Mesothelial cell of epicardium (in vitro differentiated cells): ENCODE data around the gene ZSWIM3. TPM values are rescaled to one million over a fixed set of nuclear protein-coding genes. Genes with fewer than 3 reads are reported as not detected.
A peak's percentile ranks its signal among the peaks of the same experiment; 100 is the strongest.

Experiments used
- DNase-seq, 2 experiments: peaks; one replicate each; pipeline ENCODE4 v3.0.0; 2021; ENCODE audit warnings: low spot score in 2 of 2; ENCODE audit not compliant: unreplicated experiment in 2 of 2
- H3K27ac Mint-ChIP-seq: 2 replicates; pipeline ENCODE4 v1.8.0; 2021; ENCODE audit warnings: mixed read lengths
- H3K27me3 Mint-ChIP-seq: 2 replicates; pipeline ENCODE4 v1.8.0; 2021; ENCODE audit warnings: low read depth, mixed read lengths
- H3K36me3 Mint-ChIP-seq: 2 replicates; pipeline ENCODE4 v1.8.0; 2021; ENCODE audit warnings: mixed read lengths
- H3K4me1 Mint-ChIP-seq: 2 replicates; pipeline ENCODE4 v1.8.0; 2021; ENCODE audit warnings: mixed read lengths
- H3K4me3 Mint-ChIP-seq: 2 replicates; pipeline ENCODE4 v1.8.0; 2021; ENCODE audit warnings: mild to moderate bottlenecking, moderate library complexity, mixed read lengths
- H3K9me3 Mint-ChIP-seq: 2 replicates; pipeline ENCODE4 v1.8.0; 2021; ENCODE audit warnings: mixed read lengths
- CTCF ChIP-seq: fragments of 200-600 bp; sonication (generic); IDR thresholded peaks from one replicate; pipeline ENCODE4 v1.5.0; 2021; ENCODE audit warnings: antibody characterized with exemption; ENCODE audit not compliant: unreplicated experiment
- total RNA-seq: library from RNA; stranded (reverse); gene quantifications from 3 replicates; pipeline ENCODE4 v1.2.1, GENCODE V29; 2021

ZSWIM3 gene
- total RNA-seq, 1 donor from 2014 or later, result 4.6 TPM

GRCh38 chr20:45821947-45822346, 35.5 kb upstream of the ZSWIM3 start:
- TF ChIP-seq CTCF, result no peak
- H3K9me3 Mint-ChIP-seq, result no peaks in the 10 kb centered on the region
- DNase-seq, result no peak
- H3K27me3 Mint-ChIP-seq, result peaks cover 27% of the 10 kb centered on the region
- no peaks in the 10 kb centered on the region for H3K36me3 Mint-ChIP-seq
- H3K27ac Mint-ChIP-seq, result no peak overlapping the region
- peaks cover 14% of the 10 kb centered on the region for H3K4me1 Mint-ChIP-seq
- H3K4me3 Mint-ChIP-seq, result no peak overlapping the region

- DNase-seq, result peak in 1 of 2 experiments; percentile 48
- no peaks in the 10 kb centered on the region for H3K36me3 Mint-ChIP-seq
- TF ChIP-seq CTCF, result no peak
- peaks cover 10% of the 10 kb centered on the region for H3K4me1 Mint-ChIP-seq
- no peak overlapping the region for H3K4me3 Mint-ChIP-seq
- no peak overlapping the region for H3K27ac Mint-ChIP-seq
- H3K27me3 Mint-ChIP-seq, result peaks cover 27% of the 10 kb centered on the region
- H3K9me3 Mint-ChIP-seq, result no peaks in the 10 kb centered on the region
These were observed 34.6 kb upstream of the ZSWIM3 start for GRCh38 chr20:45822857-45823256.

GRCh38 chr20:45823949-45824835, 33.2 kb upstream of the ZSWIM3 start:
- H3K9me3 Mint-ChIP-seq, result no peaks in the 10 kb centered on the region
- no peak for DNase-seq
- TF ChIP-seq CTCF, result no peak
- peaks cover 27% of the 10 kb centered on the region for H3K27me3 Mint-ChIP-seq
- H3K36me3 Mint-ChIP-seq, result no peaks in the 10 kb centered on the region
- peaks cover 14% of the 10 kb centered on the region for H3K4me1 Mint-ChIP-seq
- no peak overlapping the region for H3K27ac Mint-ChIP-seq
- H3K4me3 Mint-ChIP-seq, result peak overlapping the region; percentile 51

- peaks cover 27% of the 10 kb centered on the region for H3K27me3 Mint-ChIP-seq
- TF ChIP-seq CTCF, result no peak
- no peaks in the 10 kb centered on the region for H3K9me3 Mint-ChIP-seq
- peaks cover 15% of the 10 kb centered on the region for H3K4me1 Mint-ChIP-seq
- H3K36me3 Mint-ChIP-seq, result no peaks in the 10 kb centered on the region
- no peak overlapping the region for H3K4me3 Mint-ChIP-seq
- H3K27ac Mint-ChIP-seq, result no peak overlapping the region
- DNase-seq, result no peak
These were observed 30.9 kb upstream of the ZSWIM3 start for GRCh38 chr20:45826381-45827019.

- Mint-ChIP-seq H3K27me3 (peaks cover 24% of the 10 kb centered on the region), H3K4me1 (peaks cover 15% of the 10 kb centered on the region), H3K4me3 (no peak within 1 kb of the TSS), H3K27ac (no peak within 1 kb of the TSS), H3K9me3 (no peaks in the 10 kb centered on the region), H3K36me3 (no peaks in the 10 kb centered on the region)
- TF ChIP-seq CTCF, result no peak
- no peak for DNase-seq
These were observed 30.3 kb upstream of the ZSWIM3 start, which contains the start of gene TNNC2 for GRCh38 chr20:45827030-45827652. Gene TNNC2, minus strand, starts transcription at chr20:45827312. Its CDS starts 64 bp downstream, at chr20:45827248.
